ENCODE measurements around the gene METAP1.
"Not testable (repeated sequence)": the region's sequence is repeated elsewhere in the genome, so short reads cannot be mapped to it uniquely, and the experiment has no call there.

Gene METAP1

DNA sequence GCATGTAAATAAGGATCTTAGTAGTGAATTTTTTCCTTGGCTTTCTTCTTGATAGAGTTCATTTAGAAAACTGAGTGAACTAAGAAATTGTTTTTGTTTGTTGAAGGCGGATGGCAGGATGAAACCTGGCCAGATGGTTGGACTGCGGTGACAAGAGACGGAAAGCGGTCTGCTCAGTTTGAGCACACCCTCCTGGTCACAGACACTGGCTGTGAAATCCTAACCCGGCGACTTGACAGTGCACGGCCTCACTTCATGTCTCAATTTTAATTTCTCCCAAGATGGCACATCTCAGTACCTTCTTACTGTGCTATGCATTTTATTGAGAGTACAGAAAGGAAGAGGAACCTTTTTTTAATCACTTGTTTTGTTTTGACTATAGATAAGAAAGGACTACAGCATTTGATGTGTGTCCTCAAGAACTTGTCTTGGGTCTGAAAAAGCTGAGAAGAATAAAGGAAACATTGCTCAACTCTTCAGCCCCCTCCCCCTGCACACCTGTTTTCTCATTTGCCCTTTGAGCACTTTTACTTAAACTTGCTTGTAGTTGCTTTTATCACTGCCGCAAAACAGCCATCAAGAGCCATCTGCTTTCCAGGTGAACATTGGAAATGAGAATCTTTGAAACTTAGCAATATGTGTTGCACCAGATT lies 65.7 kb downstream of the METAP1 start:
- TF ChIP-seq, protein P1, sequence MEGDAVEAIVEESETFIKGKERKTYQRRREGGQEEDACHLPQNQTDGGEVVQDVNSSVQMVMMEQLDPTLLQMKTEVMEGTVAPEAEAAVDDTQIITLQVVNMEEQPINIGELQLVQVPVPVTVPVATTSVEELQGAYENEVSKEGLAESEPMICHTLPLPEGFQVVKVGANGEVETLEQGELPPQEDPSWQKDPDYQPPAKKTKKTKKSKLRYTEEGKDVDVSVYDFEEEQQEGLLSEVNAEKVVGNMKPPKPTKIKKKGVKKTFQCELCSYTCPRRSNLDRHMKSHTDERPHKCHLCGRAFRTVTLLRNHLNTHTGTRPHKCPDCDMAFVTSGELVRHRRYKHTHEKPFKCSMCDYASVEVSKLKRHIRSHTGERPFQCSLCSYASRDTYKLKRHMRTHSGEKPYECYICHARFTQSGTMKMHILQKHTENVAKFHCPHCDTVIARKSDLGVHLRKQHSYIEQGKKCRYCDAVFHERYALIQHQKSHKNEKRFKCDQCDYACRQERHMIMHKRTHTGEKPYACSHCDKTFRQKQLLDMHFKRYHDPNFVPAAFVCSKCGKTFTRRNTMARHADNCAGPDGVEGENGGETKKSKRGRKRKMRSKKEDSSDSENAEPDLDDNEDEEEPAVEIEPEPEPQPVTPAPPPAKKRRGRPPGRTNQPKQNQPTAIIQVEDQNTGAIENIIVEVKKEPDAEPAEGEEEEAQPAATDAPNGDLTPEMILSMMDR (conservative IDR thresholded peaks at IDR 0.05) = no peak
- H3K27ac ChIP-seq = no peak overlapping the region

DNA sequence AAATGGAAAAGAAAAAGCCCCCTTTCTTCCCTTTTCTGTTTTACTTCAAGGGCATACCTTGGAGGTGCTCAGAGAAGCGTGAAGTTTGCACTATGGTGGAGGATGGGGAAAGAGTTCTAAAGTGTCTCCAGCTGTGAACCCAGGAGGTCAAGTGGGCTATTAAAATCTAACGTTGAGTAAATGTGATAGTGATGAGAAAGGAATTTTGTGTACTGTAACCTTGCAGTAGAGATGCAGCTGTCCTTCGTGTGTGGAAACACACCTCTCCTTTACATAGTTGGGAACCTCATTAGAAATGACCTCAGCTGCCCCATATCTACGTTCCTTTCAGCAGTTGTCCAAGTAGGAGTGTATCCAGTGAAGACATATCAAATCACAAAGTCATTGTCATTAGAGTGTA lies 66.6 kb downstream of the METAP1 start:
- TF ChIP-seq, protein P1 (conservative IDR thresholded peaks at IDR 0.05) = no peak
- no peak overlapping the region for H3K27ac ChIP-seq

DNA sequence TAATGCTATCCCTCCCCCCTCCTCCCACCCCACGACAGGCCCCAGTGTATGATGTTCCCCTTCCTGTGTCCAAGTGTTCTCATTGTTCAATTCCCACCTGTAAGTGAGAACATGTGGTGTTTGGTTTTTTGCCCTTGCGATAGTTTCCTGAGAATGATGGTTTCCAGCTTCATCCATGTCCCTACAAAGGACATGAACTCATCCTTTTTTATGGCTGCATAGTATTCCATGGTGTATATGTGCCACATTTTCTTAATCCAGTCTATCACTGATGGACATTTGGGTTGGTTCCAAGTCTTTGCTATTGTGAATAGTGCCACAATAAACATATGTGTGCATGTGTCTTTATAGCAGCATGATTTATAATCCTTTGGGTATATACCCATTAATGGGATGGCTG lies 70.0 kb downstream of the METAP1 start:
- not testable (repeated sequence) for H3K27ac ChIP-seq

DNA sequence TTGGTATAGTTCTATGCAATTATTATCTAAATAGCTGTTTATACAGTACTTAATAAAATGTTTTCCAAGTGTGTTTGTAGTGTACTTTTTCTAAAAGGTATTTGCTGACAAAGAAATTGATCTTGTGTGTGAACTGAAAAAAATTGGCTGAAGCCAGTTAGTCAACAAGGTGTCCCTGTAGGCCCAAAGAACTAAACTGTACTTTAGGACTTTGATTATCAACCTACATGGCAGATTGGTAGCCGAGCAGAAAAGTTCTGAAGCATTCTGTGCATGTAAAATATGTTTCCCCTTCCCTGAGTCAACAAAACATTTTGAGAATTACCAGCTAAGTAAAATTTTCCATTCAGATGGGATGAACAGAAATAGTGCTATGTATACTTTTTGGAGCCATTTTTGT lies 72.1 kb downstream of the METAP1 start:
- TF ChIP-seq, protein P1 (conservative IDR thresholded peaks at IDR 0.05) = no peak
- no peak overlapping the region for H3K27ac ChIP-seq

DNA sequence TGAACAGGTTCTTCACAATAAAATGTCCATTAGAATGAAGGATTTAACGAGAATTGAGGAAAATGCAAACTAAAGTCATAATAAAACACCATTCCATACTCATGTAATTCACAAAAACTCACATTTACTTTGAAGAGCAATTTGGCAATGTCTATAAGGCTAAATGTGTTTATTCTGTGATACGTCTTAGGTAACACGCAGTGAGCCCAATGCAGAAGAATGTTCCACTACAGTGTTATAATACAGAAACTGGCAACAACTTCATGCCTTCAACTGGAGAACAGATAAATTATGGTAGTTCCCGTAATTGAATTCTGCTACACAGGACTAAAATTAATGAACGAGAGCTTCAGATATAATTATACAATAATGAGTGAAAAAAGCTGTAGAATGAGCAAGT lies 75.6 kb downstream of the METAP1 start:
- H3K27ac ChIP-seq = no peak overlapping the region
- TF ChIP-seq, protein P1 (conservative IDR thresholded peaks at IDR 0.05) = no peak

DNA sequence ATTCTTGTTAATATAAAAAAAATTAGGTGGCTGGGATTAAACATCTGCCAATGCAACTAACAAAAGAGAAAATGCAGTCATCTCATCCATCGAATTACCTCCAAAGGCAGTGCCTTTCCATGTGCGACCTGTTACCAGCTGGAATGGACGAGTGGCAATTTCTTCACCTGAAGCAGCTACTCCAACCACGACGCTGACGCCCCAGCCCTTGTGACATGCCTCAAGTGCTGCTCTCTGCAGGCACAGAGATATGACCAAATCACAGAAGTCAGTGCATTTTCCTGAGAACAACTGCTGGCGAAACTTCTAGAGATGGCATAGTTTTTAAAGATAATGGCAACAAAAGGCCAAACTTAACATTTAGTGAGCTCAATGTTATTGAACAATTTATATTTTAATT lies 79.3 kb downstream of the METAP1 start:
- no peak overlapping the region for H3K27ac ChIP-seq
- TF ChIP-seq, protein P1 (conservative IDR thresholded peaks at IDR 0.05) = no peak

DNA sequence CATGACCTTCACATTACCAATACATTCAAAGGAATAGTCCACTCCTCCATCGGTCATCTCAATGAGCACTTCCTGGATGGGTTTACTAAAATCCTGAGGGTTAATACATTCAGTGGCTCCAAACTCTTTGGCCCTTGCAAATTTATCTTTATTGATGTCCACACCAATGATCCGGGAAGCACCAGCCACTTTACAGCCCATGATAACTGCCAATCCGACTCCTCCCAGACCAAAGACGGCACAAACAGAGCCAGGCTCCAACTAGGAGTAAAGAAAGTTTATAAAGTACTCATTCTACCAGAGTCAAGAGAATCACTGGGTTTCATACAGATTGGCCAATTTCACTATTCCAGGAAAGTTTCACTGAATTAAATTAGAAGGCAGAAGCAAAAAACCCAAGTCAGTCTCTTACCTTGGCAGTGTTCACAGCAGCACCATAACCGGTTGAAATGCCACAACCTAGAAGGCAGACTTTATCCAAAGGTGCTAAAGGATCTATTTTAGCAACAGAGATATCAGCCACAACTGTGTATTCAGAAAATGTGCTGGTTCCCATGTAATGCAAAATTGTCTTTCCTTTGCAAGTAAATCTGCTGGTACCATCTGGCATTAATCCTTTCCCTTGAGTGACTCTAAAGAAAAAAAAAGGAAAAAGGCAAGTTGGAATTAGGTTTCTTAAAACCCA lies 80.9 kb downstream of the METAP1 start:
- H3K27ac ChIP-seq = no peak overlapping the region
- TF ChIP-seq, protein P1 (conservative IDR thresholded peaks at IDR 0.05) = no peak

DNA sequence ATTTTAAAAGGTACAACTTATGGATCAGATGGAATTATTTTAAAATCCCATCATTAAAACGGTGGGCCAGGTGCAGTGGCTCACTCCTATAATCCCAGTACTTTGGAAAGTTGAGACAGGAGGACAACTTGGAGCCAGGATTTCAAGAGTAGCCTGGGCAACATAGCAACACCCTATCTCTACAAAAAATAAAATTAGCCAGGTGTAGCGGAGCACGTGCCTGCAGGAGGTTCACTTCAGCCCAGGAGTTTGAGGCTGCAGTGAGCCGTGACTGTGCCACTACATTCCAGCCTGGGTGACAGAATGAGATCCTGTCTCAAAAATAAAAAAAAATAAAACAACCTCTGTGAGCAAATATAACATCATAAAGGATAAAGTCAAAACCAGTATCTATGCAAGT lies 81.7 kb downstream of the METAP1 start:
- TF ChIP-seq, protein P1 (conservative IDR thresholded peaks at IDR 0.05) = no peak

More for the DNA sequence above, 81.7 kb downstream of the METAP1 start:
- H3K27ac ChIP-seq = no peak overlapping the region
